SU-DHL-6 (cell line): ENCODE data around the gene MOGAT3.

ENCODE experiments used
- EZH2phosphoT487 ChIP-seq: fragments of 200-600 bp; sonication (generic), shearing (Covaris generic); conservative IDR thresholded peaks from 2 replicates; pipeline ENCODE4 v1.6.1; 2018; ENCODE audit warnings: mild to moderate bottlenecking, antibody characterized with exemption, low read length, moderate library complexity, mixed read lengths
- TF ChIP-seq, protein P1 (sequence below): fragments of 200-600 bp; sonication (generic); IDR thresholded peaks from one replicate; pipeline ENCODE4 v1.5.1; 2017; ENCODE audit warnings: antibody characterized with exemption, mild to moderate bottlenecking, low read length, moderate library complexity; ENCODE audit not compliant: insufficient read depth, poor library complexity, severe bottlenecking

GRCh38 chr7:101200862-101201599, at the start of gene MOGAT3:
- TF ChIP-seq EZH2phosphoT487 = no peak
- TF ChIP-seq, protein P1, sequence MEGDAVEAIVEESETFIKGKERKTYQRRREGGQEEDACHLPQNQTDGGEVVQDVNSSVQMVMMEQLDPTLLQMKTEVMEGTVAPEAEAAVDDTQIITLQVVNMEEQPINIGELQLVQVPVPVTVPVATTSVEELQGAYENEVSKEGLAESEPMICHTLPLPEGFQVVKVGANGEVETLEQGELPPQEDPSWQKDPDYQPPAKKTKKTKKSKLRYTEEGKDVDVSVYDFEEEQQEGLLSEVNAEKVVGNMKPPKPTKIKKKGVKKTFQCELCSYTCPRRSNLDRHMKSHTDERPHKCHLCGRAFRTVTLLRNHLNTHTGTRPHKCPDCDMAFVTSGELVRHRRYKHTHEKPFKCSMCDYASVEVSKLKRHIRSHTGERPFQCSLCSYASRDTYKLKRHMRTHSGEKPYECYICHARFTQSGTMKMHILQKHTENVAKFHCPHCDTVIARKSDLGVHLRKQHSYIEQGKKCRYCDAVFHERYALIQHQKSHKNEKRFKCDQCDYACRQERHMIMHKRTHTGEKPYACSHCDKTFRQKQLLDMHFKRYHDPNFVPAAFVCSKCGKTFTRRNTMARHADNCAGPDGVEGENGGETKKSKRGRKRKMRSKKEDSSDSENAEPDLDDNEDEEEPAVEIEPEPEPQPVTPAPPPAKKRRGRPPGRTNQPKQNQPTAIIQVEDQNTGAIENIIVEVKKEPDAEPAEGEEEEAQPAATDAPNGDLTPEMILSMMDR = no peak
